ENCODE results near the gene JARID2.

DNA sequence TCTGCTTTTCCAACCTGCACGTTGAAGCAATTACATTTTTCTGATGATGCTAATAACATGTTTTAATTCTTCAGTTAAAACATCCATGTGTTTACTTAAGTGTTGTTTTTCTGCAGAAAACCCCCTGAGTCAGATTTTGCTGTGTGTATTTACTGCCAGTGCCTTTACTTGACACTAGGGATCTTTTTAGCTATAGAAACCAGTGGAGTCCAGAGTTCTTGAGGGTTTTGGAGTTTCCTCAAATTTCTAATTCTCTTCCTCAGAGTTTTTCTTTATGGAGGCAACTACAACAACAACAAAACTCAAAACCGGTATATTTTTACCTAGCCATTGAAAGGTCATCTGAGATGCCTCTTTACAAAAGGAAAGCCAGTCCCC lies 168.4 kb downstream of the JARID2 start:
- TF ChIP-seq GATA3 (IDR thresholded peaks at IDR 0.05; ENCODE audit: low read depth, low read length) (no peak), GATA2 (IDR thresholded peaks at IDR 0.05; ENCODE audit: low read depth, low read length) (no peak)

Measured in SH-SY5Y (cell line).